ENCODE data around the gene ANK2. TPM values are rescaled to one million over a fixed set of nuclear protein-coding genes. Genes with fewer than 3 reads are reported as not detected.
A peak's percentile ranks its signal among the peaks of the same experiment; 100 is the strongest.

ANK2 gene
- polyA plus RNA-seq, 1 experiment: 1.3 TPM

DNA sequence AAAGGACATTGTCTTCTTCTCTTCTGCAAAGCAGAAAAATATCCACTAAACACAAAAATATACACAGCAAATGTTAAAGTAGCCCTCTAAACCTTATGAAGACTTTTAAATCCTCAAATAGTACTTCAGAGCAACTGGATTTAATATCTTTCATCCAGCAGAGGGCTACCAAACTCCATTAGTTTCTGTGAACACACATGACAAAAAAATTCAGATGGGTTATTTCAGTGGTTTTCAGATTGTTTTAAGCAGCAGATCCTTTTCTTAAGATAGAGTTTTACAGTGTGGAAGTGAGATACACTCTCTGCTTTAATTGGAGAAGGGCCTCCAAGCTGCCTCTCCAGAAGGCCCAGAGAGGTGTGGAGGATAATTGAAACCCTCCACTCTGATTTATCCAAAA lies 56.7 kb downstream of the ANK2 start:
- CTCF ChIA-PET: interaction anchor here (0.5 to 1.1 kb wide), 3 partner anchors 257 to 1589 kb away, joined by 3 read pairs; no protein-coding TSS in a partner anchor
- DNase-seq (ENCODE audit: low read depth, low spot score): peak; percentile 4

DNA sequence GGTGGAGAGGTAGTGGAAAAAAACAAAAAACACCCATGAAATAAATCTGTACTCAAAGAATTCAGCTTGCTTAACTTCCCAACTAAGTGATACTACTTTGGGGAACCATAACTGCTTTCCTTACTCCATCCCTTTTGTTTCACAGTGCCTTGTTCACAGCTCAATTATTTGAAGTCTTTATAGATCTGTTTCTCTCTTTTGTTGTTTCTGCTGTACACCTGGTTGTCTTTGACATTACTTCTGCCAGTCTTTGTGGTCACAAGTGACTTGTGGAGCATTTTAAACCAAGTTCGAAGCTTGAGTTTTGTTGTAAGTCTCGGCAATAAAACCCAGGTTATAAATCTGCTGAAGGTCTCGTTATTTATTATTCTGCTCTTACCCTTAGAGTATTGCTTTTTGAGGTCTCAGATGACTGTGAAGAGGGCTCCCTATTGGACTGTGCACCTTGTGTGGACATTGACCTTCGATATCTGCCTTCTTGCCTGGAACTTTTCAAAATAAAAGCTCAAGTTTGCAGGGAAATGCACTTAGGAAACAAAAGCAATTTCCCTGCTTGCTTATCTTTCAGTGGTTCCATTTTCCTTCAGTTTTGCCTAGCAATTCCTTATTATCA lies 59.8 kb downstream of the ANK2 start:
- Histone ChIP-seq H3K27me3 (ENCODE audit: control insufficient read depth, insufficient read depth, low read length) (no peaks in the 10 kb centered on the region), H3K4me3 (ENCODE audit: low read depth, low read length) (no peak overlapping the region), H3K27ac (ENCODE audit: low read depth, low read length) (no peak overlapping the region), H3K9me3 (ENCODE audit: control insufficient read depth, insufficient read depth, low read length) (no peaks in the 10 kb centered on the region)
- DNase-seq (ENCODE audit: low read depth, low spot score): no peak
- TF ChIP-seq, protein P1, sequence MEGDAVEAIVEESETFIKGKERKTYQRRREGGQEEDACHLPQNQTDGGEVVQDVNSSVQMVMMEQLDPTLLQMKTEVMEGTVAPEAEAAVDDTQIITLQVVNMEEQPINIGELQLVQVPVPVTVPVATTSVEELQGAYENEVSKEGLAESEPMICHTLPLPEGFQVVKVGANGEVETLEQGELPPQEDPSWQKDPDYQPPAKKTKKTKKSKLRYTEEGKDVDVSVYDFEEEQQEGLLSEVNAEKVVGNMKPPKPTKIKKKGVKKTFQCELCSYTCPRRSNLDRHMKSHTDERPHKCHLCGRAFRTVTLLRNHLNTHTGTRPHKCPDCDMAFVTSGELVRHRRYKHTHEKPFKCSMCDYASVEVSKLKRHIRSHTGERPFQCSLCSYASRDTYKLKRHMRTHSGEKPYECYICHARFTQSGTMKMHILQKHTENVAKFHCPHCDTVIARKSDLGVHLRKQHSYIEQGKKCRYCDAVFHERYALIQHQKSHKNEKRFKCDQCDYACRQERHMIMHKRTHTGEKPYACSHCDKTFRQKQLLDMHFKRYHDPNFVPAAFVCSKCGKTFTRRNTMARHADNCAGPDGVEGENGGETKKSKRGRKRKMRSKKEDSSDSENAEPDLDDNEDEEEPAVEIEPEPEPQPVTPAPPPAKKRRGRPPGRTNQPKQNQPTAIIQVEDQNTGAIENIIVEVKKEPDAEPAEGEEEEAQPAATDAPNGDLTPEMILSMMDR (IDR thresholded peaks at IDR 0.05; ENCODE audit: low read depth, low read length): no peak
- CTCF ChIA-PET: no interaction called here
- POLR2A ChIA-PET: no interaction called here

More for the DNA sequence above, 56.7 kb downstream of the ANK2 start:
- no peak overlapping the region for H3K4me3 ChIP-seq (ENCODE audit: low read depth, low read length)
- POLR2A ChIA-PET: no interaction called here
- H3K27ac ChIP-seq (ENCODE audit: low read depth, low read length): no peak overlapping the region
- no peaks in the 10 kb centered on the region for H3K27me3 ChIP-seq (ENCODE audit: control insufficient read depth, insufficient read depth, low read length)
- H3K9me3 ChIP-seq (ENCODE audit: control insufficient read depth, insufficient read depth, low read length): no peaks in the 10 kb centered on the region
- TF ChIP-seq, protein P1 (IDR thresholded peaks at IDR 0.05; ENCODE audit: low read depth, low read length): peak; percentile 32; the same call in 1 of the 2 replicates

DNA sequence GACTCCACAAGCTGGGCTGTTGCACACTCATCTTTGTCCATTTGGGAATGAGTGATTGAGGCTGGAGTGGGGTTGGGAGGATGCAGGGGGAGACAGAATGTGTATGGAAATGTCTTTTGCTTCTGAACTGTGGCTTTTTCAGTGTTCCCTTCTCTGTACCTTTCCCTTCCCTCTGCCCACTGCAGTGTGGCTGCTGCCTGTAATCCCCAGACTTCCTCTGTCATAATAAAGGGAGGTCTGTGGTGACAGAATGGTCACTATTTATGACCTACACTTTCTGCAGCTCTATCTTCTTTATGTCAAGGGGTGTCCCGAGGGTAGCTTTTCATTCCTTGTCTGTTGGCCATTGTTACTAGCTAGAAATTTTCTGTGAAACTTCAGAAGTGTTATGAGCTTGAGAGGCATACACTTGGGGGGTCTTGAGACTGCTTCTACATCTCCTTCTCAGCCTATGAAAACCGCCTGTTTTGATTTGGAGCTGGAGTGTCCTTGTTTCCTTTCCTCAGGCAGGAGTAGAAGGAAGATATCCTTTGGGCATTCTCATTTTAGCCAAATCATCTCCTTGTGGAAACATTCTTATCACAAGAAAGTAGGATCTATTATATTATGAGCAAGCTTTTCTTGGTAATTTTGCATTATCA lies 63.0 kb downstream of the ANK2 start:
- H3K4me3 ChIP-seq (ENCODE audit: low read depth, low read length): no peak overlapping the region
- ChIA-PET POLR2A (no interaction called here), CTCF (no interaction called here)
- H3K27me3 ChIP-seq (ENCODE audit: control insufficient read depth, insufficient read depth, low read length): no peaks in the 10 kb centered on the region
- TF ChIP-seq, protein P1 (IDR thresholded peaks at IDR 0.05; ENCODE audit: low read depth, low read length): no peak
- H3K9me3 ChIP-seq (ENCODE audit: control insufficient read depth, insufficient read depth, low read length): no peaks in the 10 kb centered on the region
- DNase-seq (ENCODE audit: low read depth, low spot score): no peak
- no peak overlapping the region for H3K27ac ChIP-seq (ENCODE audit: low read depth, low read length)

DNA sequence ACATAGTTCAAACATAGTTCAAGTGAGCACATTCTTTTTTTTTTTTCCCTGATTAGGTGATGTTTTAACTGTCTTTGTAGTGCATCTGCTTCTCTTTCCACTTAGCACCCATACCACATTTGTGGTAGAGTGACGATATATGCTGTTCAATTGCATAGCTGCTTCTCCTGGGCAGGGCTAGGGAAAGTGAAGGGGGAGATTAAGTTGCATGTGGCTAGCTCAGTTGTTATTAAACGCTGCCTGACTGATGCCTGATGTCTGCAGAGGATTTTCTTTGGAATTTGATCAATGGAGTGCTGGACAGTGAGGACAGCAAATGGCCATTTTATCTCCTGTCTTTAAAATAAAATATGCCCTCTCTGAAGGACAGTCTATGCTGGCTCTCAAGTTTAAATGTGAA lies 63.7 kb downstream of the ANK2 start:
- ChIA-PET CTCF (no interaction called here), POLR2A (no interaction called here)
- no peak for DNase-seq (ENCODE audit: low read depth, low spot score)
- Histone ChIP-seq H3K27me3 (ENCODE audit: control insufficient read depth, insufficient read depth, low read length) (no peaks in the 10 kb centered on the region), H3K4me3 (ENCODE audit: low read depth, low read length) (no peak overlapping the region), H3K27ac (ENCODE audit: low read depth, low read length) (no peak overlapping the region), H3K9me3 (ENCODE audit: control insufficient read depth, insufficient read depth, low read length) (no peaks in the 10 kb centered on the region)
- TF ChIP-seq, protein P1 (IDR thresholded peaks at IDR 0.05; ENCODE audit: low read depth, low read length): no peak

DNA sequence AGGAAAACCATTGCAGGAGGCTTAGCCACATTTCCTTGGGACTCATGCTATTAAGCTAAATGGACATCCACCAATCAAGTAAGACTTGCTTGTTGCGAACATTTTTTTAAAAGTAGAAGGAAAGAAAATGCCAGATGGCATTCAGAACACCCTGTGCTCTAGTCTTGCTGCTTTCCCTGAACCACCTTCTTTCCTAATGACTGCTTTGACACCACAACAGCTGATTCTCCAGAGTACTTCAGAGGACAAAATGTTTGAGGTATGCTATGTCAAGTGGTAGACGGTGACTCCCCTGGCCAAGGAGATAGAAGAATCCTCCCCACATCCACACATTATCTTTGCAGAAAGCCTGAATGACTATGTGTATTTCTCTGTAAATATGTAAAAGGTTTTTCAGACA lies 65.4 kb downstream of the ANK2 start:
- Histone ChIP-seq H3K27ac (ENCODE audit: low read depth, low read length) (no peak overlapping the region), H3K27me3 (ENCODE audit: control insufficient read depth, insufficient read depth, low read length) (no peaks in the 10 kb centered on the region), H3K4me3 (ENCODE audit: low read depth, low read length) (no peak overlapping the region), H3K9me3 (ENCODE audit: control insufficient read depth, insufficient read depth, low read length) (no peaks in the 10 kb centered on the region)
- TF ChIP-seq, protein P1 (IDR thresholded peaks at IDR 0.05; ENCODE audit: low read depth, low read length): no peak
- ChIA-PET POLR2A (no interaction called here), CTCF (no interaction called here)
- DNase-seq (ENCODE audit: low read depth, low spot score): no peak

All from AG04450 (cell line).